AG04449 (cell line): Measurements from ENCODE around the gene OR2V1.

Source experiments
- CTCF ChIA-PET: fragments of 350-600 bp; formaldehyde crosslinking; extraction: SDS; loops from one replicate; lab custom pipeline; 2021; ENCODE audit warnings: antibody characterized with exemption; lab: Yijun Ruan, JAX
- POLR2A ChIA-PET: fragments of 400-600, 350-600 bp; formaldehyde crosslinking; extraction: SDS; loops from one replicate; lab custom pipeline; 2020; ENCODE audit warnings: antibody characterized with exemption, inconsistent platforms; lab: Yijun Ruan, JAX
- DNase-seq: peaks from one replicate; pipeline ENCODE4 v3.0.0-alpha.2; 2010; ENCODE audit warnings: low read depth, low spot score
- H3K4me3 ChIP-seq: 2 replicates; pipeline ENCODE4 v1.5.1; 2011; ENCODE audit warnings: low read depth, mild to moderate bottlenecking, control low read depth, low read length
- TF ChIP-seq, protein P1 (sequence below): IDR thresholded peaks from one replicate; pipeline ENCODE4 v1.5.1; 2011; ENCODE audit warnings: mild to moderate bottlenecking, moderate library complexity, low read length, control low read depth, inconsistent platforms; ENCODE audit not compliant: insufficient read depth; ENCODE audit errors: missing control alignments

The OR2V1 gene

DNA sequence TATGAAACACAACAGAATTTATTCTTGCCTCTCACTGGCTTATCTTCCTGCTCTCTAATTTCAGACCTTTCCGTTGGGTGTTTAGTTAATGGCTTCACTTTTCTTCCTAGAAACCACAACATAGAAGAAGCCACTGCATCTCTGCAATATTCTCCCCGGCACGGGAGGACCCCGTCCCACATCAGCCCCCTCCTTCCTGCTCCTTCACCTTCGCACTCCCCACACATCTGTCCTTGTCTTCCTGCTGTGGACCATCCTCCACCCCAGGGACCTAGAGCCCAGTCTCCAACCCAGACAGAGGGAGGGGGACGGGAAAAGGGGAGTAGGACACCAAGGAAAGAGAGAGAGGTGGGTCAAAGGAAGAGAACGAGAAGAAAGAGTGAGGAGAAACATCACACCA is 1.4 kb downstream of the OR2V1 start:
- H3K4me3 ChIP-seq, result no peak overlapping the region
- POLR2A ChIA-PET, result no interaction called here
- TF ChIP-seq, protein P1, sequence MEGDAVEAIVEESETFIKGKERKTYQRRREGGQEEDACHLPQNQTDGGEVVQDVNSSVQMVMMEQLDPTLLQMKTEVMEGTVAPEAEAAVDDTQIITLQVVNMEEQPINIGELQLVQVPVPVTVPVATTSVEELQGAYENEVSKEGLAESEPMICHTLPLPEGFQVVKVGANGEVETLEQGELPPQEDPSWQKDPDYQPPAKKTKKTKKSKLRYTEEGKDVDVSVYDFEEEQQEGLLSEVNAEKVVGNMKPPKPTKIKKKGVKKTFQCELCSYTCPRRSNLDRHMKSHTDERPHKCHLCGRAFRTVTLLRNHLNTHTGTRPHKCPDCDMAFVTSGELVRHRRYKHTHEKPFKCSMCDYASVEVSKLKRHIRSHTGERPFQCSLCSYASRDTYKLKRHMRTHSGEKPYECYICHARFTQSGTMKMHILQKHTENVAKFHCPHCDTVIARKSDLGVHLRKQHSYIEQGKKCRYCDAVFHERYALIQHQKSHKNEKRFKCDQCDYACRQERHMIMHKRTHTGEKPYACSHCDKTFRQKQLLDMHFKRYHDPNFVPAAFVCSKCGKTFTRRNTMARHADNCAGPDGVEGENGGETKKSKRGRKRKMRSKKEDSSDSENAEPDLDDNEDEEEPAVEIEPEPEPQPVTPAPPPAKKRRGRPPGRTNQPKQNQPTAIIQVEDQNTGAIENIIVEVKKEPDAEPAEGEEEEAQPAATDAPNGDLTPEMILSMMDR, result no peak
- CTCF ChIA-PET, result no interaction called here
- DNase-seq, result no peak

- TF ChIP-seq, protein P1, result no peak
- CTCF ChIA-PET, result no interaction called here
- no peak overlapping the region for H3K4me3 ChIP-seq
- DNase-seq, result no peak
- POLR2A ChIA-PET, result no interaction called here
These were observed 2.9 kb downstream of the OR2V1 start for GRCh38 chr5:181127907-181128626.

GRCh38 chr5:181127456-181127855 is 3.5 kb downstream of the OR2V1 start:
- no peak overlapping the region for H3K4me3 ChIP-seq
- DNase-seq, result no peak
- TF ChIP-seq, protein P1, result no peak
- POLR2A ChIA-PET, result no interaction called here
- CTCF ChIA-PET, result no interaction called here

DNA sequence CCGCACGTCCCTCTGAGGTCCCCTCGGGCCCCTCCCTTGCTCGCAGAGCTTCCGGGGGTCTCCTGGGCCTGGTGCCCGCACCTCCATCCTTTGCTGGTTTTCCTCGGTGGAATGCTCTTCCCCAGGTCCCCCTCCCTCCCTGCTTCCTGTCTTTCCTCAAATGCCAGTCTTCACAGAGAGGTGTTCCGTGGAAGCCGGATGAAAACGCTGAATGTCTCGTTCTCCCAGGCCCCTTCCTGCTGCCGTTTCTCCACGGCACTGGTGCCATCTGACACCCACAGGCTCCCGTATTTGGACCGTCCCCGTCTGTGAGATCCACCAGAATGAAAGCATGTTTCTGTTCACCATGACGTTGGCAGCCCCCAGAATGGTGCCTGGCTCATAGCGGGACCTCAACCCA is 4.1 kb downstream of the OR2V1 start:
- TF ChIP-seq, protein P1, result no peak
- POLR2A ChIA-PET, result no interaction called here
- CTCF ChIA-PET, result no interaction called here
- no peak for DNase-seq
- H3K4me3 ChIP-seq, result no peak overlapping the region

- TF ChIP-seq, protein P1, result no peak
- CTCF ChIA-PET, result no interaction called here
- POLR2A ChIA-PET, result no interaction called here
These were observed 6.4 kb downstream of the OR2V1 start for GRCh38 chr5:181124526-181124925.

DNA sequence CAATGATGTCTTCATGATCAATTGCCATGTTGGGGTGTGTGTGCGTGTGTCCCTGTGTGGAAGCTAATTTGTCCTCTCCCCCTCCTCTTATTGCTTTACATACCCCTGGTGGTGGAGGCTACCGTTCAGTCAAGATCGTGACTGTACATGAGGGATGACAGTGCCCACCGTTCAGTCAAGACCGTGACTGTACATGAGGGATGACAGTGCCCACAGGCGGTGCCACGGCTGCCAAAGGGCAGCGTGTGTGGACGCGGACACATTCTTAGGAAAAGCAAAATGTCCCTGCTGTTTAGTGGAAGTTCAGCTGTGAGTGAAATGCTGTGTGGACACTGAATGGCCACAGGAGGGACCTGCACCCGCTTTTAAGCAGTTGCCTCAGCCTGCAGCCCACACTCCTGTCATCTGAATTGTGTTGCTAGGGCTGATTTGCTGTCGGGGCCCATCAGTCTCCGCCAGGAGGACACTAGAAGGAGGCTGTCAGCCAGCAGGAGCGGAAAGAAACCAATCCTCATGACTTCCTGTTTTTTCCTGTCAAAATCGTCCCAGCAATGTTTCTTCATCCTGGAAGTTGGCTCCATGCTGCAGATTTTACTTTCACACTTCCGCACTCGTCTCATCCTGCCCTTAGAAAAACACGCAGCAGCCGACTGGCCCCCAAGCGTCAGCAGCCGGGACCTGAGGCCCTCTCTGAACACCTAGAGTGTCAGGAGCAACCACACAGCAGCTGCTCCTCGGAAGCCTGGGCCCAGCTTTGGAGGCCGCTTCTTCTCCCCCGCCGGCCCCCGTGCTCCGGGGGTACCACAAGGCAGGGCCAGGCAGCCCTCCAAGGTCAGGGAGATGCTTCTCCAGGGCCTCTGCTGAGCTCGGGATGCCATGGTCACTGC is 9.1 kb downstream of the OR2V1 start:
- H3K4me3 ChIP-seq, result no peak overlapping the region
- CTCF ChIA-PET, result no interaction called here
- DNase-seq, result no peak
- POLR2A ChIA-PET, result no interaction called here
- TF ChIP-seq, protein P1, result no peak

More at GRCh38 chr5:181124526-181124925, 6.4 kb downstream of the OR2V1 start:
- H3K4me3 ChIP-seq, result no peak overlapping the region
- DNase-seq, result no peak
